Peyer's patch (tissue), 4 donors: Measurements from ENCODE around the gene MOCOS.

Experiments used
- POLR2A ChIP-seq, 2 donors: fragments of 450-650 bp; IDR thresholded peaks; one replicate each; pipeline ENCODE4 v1.5.1; 2017; ENCODE audit warnings: antibody characterized with exemption in 2 of 2, mild to moderate bottlenecking in 2 of 2, moderate library complexity in 2 of 2
- TF ChIP-seq, protein P1 (sequence below), 6 experiments: fragments of 450-650 bp in 4 of 6; fragments of 200-600 bp in 2 of 6; sonication (generic) in 1 of 6; IDR thresholded peaks; one replicate each; pipeline ENCODE4 v1.5.1; 2017 to 2019; ENCODE audit warnings: antibody characterized with exemption in 6 of 6, mild to moderate bottlenecking in 3 of 6, moderate library complexity in 1 of 6

GRCh38 chr18:36316246-36316645 is 128.9 kb downstream of the MOCOS start:
- TF ChIP-seq, protein P1, sequence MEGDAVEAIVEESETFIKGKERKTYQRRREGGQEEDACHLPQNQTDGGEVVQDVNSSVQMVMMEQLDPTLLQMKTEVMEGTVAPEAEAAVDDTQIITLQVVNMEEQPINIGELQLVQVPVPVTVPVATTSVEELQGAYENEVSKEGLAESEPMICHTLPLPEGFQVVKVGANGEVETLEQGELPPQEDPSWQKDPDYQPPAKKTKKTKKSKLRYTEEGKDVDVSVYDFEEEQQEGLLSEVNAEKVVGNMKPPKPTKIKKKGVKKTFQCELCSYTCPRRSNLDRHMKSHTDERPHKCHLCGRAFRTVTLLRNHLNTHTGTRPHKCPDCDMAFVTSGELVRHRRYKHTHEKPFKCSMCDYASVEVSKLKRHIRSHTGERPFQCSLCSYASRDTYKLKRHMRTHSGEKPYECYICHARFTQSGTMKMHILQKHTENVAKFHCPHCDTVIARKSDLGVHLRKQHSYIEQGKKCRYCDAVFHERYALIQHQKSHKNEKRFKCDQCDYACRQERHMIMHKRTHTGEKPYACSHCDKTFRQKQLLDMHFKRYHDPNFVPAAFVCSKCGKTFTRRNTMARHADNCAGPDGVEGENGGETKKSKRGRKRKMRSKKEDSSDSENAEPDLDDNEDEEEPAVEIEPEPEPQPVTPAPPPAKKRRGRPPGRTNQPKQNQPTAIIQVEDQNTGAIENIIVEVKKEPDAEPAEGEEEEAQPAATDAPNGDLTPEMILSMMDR (IDR thresholded peaks at IDR 0.05), result no peak
- TF ChIP-seq POLR2A (IDR thresholded peaks at IDR 0.05), result no peak
